HEK293T (cell line): ENCODE measurements around the gene ESYT2.

ENCODE experiments used
- CTCF ChIA-PET: fragments of 350-600 bp; formaldehyde crosslinking; extraction: SDS; loops from one replicate; lab custom pipeline; 2021; ENCODE audit warnings: antibody characterized with exemption, inconsistent platforms; lab: Yijun Ruan, JAX
- POLR2A ChIA-PET: fragments of 350-600 bp; formaldehyde crosslinking; extraction: SDS; loops from one replicate; lab custom pipeline; 2020; ENCODE audit warnings: antibody characterized with exemption, inconsistent platforms; lab: Yijun Ruan, JAX
- DNase-seq: peaks from one replicate; pipeline ENCODE4 v3.0.0; 2012; ENCODE audit warnings: mixed read lengths; ENCODE audit errors: extremely low spot score
- BHLHE40 ChIP-seq: fragments of 450-650 bp; IDR thresholded peaks from 2 replicates; pipeline ENCODE4 v1.6.1; 2016; ENCODE audit warnings: mild to moderate bottlenecking, moderate library complexity, borderline replicate concordance
- FOXK2 ChIP-seq: fragments of 450-650 bp; IDR thresholded peaks from 2 replicates; pipeline ENCODE4 v1.6.1; 2016; ENCODE audit warnings: mild to moderate bottlenecking
- NFRKB ChIP-seq: fragments of 450-650 bp; IDR thresholded peaks from 2 replicates; pipeline ENCODE4 v1.6.1; 2016; ENCODE audit warnings: mild to moderate bottlenecking, moderate library complexity
- SP1 ChIP-seq: fragments of 450-650 bp; IDR thresholded peaks from 2 replicates; pipeline ENCODE4 v1.6.1; 2017
- SUZ12 ChIP-seq: fragments of 450-650 bp; IDR thresholded peaks from 2 replicates; pipeline ENCODE4 v1.6.1; 2016; ENCODE audit warnings: mild to moderate bottlenecking
- ZNF384 ChIP-seq: fragments of 450-650 bp; IDR thresholded peaks from 2 replicates; pipeline ENCODE4 v1.6.1; 2016

Gene ESYT2

GRCh38 chr7:158682456-158682855 is 146.9 kb downstream of the ESYT2 start:
- CTCF ChIA-PET: no interaction called here
- no peak for TF ChIP-seq SUZ12
- no peak for TF ChIP-seq ZNF384
- TF ChIP-seq BHLHE40: no peak
- no peak for TF ChIP-seq FOXK2
- TF ChIP-seq SP1: no peak
- TF ChIP-seq NFRKB: no peak
- POLR2A ChIA-PET: no interaction called here
- no peak for DNase-seq
